Myocyte (in vitro differentiated cells): ENCODE measurements around the gene EME2. TPM values are rescaled to one million over a fixed set of nuclear protein-coding genes. Genes with fewer than 3 reads are reported as not detected.

Experiments
- DNase-seq: peaks from one replicate; pipeline ENCODE4 v3.0.0-alpha.2; 2012; ENCODE audit warnings: low read depth
- total RNA-seq: library from RNA; depleted of rRNA; stranded (reverse); fragments of >200 nt; gene quantifications from 2 replicates; pipeline ENCODE4 v1.2.3, GENCODE V29; 2014

EME2 gene
- total RNA-seq, 1 donor from 2014 or later = 15.0 TPM

GRCh38 chr16:1745181-1745899 is 27.3 kb upstream of the EME2 start:
- DNase-seq = peak; percentile 87

- peak; percentile 97 for DNase-seq
Measured at GRCh38 chr16:1745900-1746692, 26.5 kb upstream of the EME2 start.

GRCh38 chr16:1746693-1747195 is 25.9 kb upstream of the EME2 start:
- DNase-seq = peak; percentile 75

- DNase-seq = no peak
Measured at GRCh38 chr16:1747934-1748333, 24.7 kb upstream of the EME2 start.

- DNase-seq = no peak
Measured at GRCh38 chr16:1749152-1750117, 23.2 kb upstream of the EME2 start.

- no peak for DNase-seq
Measured at GRCh38 chr16:1751946-1752345, 20.7 kb upstream of the EME2 start.

GRCh38 chr16:1752853-1753252 is 19.8 kb upstream of the EME2 start:
- DNase-seq = no peak

GRCh38 chr16:1754204-1754603 is 18.4 kb upstream of the EME2 start:
- no peak for DNase-seq

GRCh38 chr16:1757714-1758461 is 14.7 kb upstream of the EME2 start:
- no peak for DNase-seq

- DNase-seq = no peak
Measured at GRCh38 chr16:1758923-1759322, 13.7 kb upstream of the EME2 start.

GRCh38 chr16:1759511-1759910 is 13.1 kb upstream of the EME2 start:
- no peak for DNase-seq

- no peak for DNase-seq
Measured at GRCh38 chr16:1760911-1761310, 11.7 kb upstream of the EME2 start.

GRCh38 chr16:1761751-1762150 is 10.9 kb upstream of the EME2 start:
- DNase-seq = no peak

- no peak for DNase-seq
Measured at GRCh38 chr16:1762196-1762878, 10.3 kb upstream of the EME2 start.

GRCh38 chr16:1762879-1763520 is 9.6 kb upstream of the EME2 start:
- no peak for DNase-seq

GRCh38 chr16:1763521-1764511 is 8.8 kb upstream of the EME2 start:
- peak; percentile 12 for DNase-seq

- no peak for DNase-seq
Measured at GRCh38 chr16:1764971-1765370, 7.6 kb upstream of the EME2 start.

- no peak for DNase-seq
Measured at GRCh38 chr16:1765826-1766225, 6.8 kb upstream of the EME2 start.
